UCSD-AML1 (cell line): Measurements from ENCODE around the gene VAV1.
A peak's percentile ranks its signal among the peaks of the same experiment; 100 is the strongest.

Experiments used
- DNase-seq: peaks from one replicate; lab custom pipeline; 2025; ENCODE audit not compliant: unreplicated experiment; lab: John Stamatoyannopoulos, UW

Gene VAV1, protein sequence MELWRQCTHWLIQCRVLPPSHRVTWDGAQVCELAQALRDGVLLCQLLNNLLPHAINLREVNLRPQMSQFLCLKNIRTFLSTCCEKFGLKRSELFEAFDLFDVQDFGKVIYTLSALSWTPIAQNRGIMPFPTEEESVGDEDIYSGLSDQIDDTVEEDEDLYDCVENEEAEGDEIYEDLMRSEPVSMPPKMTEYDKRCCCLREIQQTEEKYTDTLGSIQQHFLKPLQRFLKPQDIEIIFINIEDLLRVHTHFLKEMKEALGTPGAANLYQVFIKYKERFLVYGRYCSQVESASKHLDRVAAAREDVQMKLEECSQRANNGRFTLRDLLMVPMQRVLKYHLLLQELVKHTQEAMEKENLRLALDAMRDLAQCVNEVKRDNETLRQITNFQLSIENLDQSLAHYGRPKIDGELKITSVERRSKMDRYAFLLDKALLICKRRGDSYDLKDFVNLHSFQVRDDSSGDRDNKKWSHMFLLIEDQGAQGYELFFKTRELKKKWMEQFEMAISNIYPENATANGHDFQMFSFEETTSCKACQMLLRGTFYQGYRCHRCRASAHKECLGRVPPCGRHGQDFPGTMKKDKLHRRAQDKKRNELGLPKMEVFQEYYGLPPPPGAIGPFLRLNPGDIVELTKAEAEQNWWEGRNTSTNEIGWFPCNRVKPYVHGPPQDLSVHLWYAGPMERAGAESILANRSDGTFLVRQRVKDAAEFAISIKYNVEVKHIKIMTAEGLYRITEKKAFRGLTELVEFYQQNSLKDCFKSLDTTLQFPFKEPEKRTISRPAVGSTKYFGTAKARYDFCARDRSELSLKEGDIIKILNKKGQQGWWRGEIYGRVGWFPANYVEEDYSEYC

GRCh38 chr19:6772028-6772865 lies at the start of gene VAV1:
TSS of gene VAV1 (plus strand) at chr19:6772708. CDS start at chr19:6772808, 100 bp downstream.
- peak; percentile 93 for DNase-seq

DNA sequence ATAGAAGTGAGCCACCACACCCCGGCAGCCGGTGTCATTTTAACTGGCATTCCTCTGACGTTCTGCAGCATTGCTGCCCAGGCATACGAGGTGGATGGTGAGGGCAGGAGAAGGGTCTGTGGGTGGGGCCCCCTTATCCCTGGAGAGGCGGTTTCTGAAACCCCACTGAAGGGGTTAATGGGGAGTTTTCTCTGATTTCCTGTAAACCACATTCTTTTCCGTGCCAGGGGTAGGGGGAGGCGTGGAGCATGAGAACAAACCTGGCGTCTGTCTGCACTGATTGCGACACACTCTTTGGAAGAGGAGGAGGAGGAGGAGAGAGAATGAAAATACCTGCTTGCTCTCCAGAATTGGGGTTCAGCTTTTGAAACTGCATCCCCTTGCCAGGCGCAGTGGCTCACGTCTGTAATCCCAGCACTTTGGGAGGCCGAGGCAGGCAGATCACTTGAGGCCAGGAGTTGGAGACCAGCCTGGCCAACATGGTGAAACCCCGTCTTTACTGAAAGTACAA lies 49.3 kb upstream of the VAV1 start:
- DNase-seq = no peak

- DNase-seq = peak; percentile 46
Observed at GRCh38 chr19:6723738-6724137, 48.8 kb upstream of the VAV1 start.

DNA sequence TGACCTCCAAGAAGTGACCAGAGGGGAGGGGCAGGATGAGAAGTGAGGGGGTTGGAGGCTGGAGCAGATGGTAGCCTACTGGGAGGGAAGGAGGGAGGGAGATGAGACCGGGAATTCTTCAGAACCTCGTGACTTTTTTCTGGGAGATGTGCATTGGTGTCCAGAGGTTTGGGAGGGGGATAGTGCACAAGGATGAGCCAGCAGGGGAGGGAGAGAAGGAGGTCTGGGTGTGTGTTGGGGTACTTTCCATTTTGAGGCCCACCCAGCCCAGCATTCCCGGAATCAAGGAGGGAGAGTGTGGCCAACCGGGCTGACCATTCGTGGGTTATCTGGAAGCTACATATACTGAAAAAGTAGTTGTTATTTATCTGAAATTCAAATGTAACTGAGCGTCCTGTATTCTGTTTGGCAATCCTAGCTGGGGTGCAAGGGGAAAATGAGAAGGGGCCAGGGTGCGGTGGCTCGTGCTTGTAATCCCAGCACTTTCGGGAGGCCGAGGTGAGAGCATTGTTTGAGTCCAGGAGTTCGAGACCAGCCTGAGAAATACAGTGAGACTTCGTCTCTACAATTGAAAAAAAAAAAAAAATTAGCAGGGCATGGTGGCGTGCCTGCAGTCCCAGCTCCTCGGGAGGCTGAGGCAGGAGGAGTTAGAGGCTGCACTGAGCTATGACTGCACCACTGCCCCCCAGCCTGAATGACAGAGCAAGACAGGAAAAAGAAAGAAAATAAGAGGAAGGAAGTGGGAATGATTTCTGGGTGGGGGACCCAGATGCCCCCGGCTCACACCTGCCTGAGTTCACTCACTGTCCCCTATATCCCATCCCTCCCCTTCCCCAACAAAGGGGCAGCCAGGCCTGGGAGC lies 47.6 kb upstream of the VAV1 start:
- DNase-seq = no peak

DNA sequence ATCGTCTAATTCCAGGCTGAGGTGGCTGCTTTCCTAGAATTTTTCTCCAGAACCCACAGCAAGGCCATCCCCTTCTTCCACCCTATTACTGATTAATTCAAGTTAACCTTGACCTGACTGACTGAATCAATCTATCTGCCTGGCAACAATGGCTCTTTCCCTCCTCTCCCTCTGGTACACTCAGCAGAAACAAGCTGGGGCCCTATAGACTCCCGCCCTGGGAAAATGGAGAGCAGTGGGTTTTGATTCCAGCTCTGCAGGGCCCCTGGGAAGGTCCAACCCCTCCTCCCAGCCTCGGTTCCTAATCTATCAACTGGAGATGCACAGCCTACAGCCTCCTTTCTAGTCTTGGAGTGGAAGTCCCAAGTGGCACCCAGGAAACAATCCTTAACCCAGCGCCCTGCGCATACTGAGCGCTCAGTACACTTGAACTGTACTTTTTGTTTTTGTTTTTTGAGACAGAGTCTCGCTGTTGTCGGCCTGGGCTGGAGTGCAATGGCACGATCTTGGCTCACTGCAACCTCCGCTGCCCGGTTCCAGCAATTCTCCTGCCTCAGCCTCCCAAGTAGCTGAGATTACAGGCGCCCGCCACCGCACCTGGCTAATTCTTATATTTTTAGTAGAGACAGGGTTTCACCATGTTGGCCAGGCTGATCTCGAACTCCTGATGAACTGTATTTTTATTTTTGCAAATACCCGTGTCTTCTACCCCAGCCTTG lies 46.8 kb upstream of the VAV1 start:
- DNase-seq = no peak

DNA sequence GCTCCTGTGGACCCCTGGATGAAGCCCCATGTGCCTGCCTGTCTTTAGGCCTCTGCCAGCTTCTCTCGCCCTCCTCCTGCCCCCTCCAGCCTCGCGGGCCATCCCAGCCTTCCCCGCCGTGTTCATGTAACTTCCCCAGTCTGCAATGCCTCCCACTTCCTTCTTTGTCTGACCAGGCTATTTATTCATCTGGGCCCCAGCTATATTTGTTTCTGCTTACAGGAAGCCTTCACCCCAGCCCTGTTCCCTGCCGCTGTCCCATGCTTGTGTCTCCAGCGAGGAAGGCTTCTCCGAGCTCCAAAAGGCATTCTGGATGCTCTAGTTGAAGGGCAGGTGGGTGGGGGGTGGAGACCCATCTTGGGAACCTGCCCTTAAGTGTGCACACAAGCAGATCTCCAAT lies 44.2 kb upstream of the VAV1 start:
- DNase-seq = peak; percentile 73

DNA sequence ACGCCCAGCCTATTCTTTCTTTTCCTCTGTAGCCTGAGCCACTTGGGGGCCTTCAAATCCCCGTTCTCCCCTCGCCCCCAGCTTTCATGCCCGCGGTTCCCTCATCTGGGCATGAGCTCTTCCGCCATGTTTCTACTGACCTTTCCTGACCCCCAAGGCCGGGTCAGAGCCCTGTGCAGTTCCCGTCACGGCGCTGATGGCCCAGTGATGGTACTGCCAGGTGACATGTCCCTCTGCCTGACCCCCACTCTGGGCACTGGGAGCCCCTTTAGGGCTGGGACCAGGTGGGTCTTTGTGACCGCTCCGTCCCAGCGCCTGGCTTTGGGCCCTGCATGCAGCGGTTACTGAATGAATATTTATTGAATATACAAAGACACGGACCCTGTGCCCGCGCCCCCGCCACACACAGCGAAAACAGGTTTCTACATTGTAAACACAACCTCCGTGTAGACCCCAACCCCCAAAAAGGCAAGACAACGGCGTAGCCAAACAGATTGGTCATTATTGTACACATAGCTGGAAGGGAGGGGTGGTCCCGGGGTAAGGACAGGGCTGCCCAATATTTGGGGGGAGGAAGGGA lies 42.8 kb upstream of the VAV1 start:
- no peak for DNase-seq

- DNase-seq = no peak
Observed at GRCh38 chr19:6730153-6730804, 42.2 kb upstream of the VAV1 start.

GRCh38 chr19:6730941-6731670 lies 41.4 kb upstream of the VAV1 start:
- no peak for DNase-seq

GRCh38 chr19:6731822-6732221 lies 40.7 kb upstream of the VAV1 start:
- no peak for DNase-seq

GRCh38 chr19:6732803-6733337 lies 39.6 kb upstream of the VAV1 start:
- DNase-seq = no peak

- DNase-seq = no peak
Observed at GRCh38 chr19:6733338-6734095, 39.0 kb upstream of the VAV1 start.

DNA sequence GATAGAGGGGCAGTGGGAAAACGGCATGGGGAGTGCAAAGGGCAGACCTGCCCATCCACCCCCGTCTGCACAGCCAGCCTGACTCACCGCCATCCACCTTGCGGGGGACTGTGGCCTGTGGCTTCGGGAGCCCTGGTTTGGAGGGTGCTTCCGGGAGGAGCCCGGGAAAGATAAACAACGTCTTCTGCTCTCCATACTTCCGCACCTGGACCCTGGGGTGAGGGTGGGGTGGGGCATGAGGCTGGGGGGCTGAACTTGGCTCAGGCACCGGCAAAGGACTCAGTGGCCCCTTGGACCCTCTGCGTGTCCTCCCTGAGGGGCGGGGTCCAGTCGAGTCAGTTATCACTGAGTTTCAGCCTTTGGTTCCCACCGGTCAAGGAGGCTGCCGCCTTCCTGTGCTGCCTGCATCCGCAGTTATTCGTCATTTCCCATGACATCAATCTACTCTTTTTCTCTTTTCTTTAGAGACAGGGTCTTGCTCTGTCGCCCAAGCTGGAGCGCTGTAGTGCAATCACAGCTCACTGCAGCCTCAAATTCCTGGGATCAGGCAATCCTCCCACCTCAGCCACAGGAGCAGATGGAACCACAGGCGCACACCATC lies 38.3 kb upstream of the VAV1 start:
- no peak for DNase-seq

- no peak for DNase-seq
Observed at GRCh38 chr19:6735181-6735911, 37.2 kb upstream of the VAV1 start.

GRCh38 chr19:6736169-6736916 lies 36.2 kb upstream of the VAV1 start:
- DNase-seq = peak; percentile 84
